ENCODE measurements around the gene NCAM1. TPM values are rescaled to one million over a fixed set of nuclear protein-coding genes. Genes with fewer than 3 reads are reported as not detected.

Gene NCAM1
- total RNA-seq, 1 experiment from 2014 or later, result 3.7 TPM

GRCh38 chr11:113106507-113106906, 145.3 kb downstream of the NCAM1 start:
- DNase-seq, result no peak
- CTCF ChIA-PET, result no interaction called here
- Mint-ChIP-seq H3K4me1 (ENCODE audit: low read depth, unreplicated experiment) (no peaks in the 10 kb centered on the region), H3K36me3 (ENCODE audit: insufficient read depth, unreplicated experiment) (no peaks in the 10 kb centered on the region), H3K27ac (ENCODE audit: unreplicated experiment) (no peak overlapping the region), H3K4me3 (ENCODE audit: low read depth, unreplicated experiment) (no peak overlapping the region), H3K9me3 (ENCODE audit: low read depth, unreplicated experiment) (no peaks in the 10 kb centered on the region), H3K27me3 (ENCODE audit: unreplicated experiment) (peaks cover 13% of the 10 kb centered on the region)
- intact Hi-C loops (cut with micrococcal nuclease; ENCODE audit: unreplicated experiment), result no loop called here
- no TSS peak for BruUV-seq (replicated peaks)
- no peak for TF ChIP-seq CTCF (IDR thresholded peaks at IDR 0.05; ENCODE audit: unreplicated experiment)

- no peaks in the 10 kb centered on the region for H3K36me3 Mint-ChIP-seq (ENCODE audit: insufficient read depth, unreplicated experiment)
- H3K27me3 Mint-ChIP-seq (ENCODE audit: unreplicated experiment), result peaks cover 10% of the 10 kb centered on the region
- no peak for DNase-seq
- H3K27ac Mint-ChIP-seq (ENCODE audit: unreplicated experiment), result no peak overlapping the region
- H3K4me1 Mint-ChIP-seq (ENCODE audit: low read depth, unreplicated experiment), result no peaks in the 10 kb centered on the region
- no peak overlapping the region for H3K4me3 Mint-ChIP-seq (ENCODE audit: low read depth, unreplicated experiment)
- BruUV-seq (replicated peaks), result no TSS peak
- H3K9me3 Mint-ChIP-seq (ENCODE audit: low read depth, unreplicated experiment), result no peaks in the 10 kb centered on the region
- CTCF ChIA-PET, result no interaction called here
- no peak for TF ChIP-seq CTCF (IDR thresholded peaks at IDR 0.05; ENCODE audit: unreplicated experiment)
- intact Hi-C loops (cut with micrococcal nuclease; ENCODE audit: unreplicated experiment), result loop anchor here (5.0 kb wide), 1 partner anchor 818 kb away; no protein-coding TSS in a partner anchor
Observed at GRCh38 chr11:113110046-113110445, 148.8 kb downstream of the NCAM1 start.

GRCh38 chr11:113111156-113111555, 149.9 kb downstream of the NCAM1 start:
- DNase-seq, result no peak
- no peak for TF ChIP-seq CTCF (IDR thresholded peaks at IDR 0.05; ENCODE audit: unreplicated experiment)
- no peak overlapping the region for H3K27ac Mint-ChIP-seq (ENCODE audit: unreplicated experiment)
- no peaks in the 10 kb centered on the region for H3K36me3 Mint-ChIP-seq (ENCODE audit: insufficient read depth, unreplicated experiment)
- no peaks in the 10 kb centered on the region for H3K27me3 Mint-ChIP-seq (ENCODE audit: unreplicated experiment)
- no peaks in the 10 kb centered on the region for H3K9me3 Mint-ChIP-seq (ENCODE audit: low read depth, unreplicated experiment)
- CTCF ChIA-PET, result no interaction called here
- H3K4me1 Mint-ChIP-seq (ENCODE audit: low read depth, unreplicated experiment), result no peaks in the 10 kb centered on the region
- intact Hi-C loops (cut with micrococcal nuclease; ENCODE audit: unreplicated experiment), result loop anchor here (5.0 kb wide), 1 partner anchor 819 kb away; no protein-coding TSS in a partner anchor
- BruUV-seq (replicated peaks), result no TSS peak
- H3K4me3 Mint-ChIP-seq (ENCODE audit: low read depth, unreplicated experiment), result no peak overlapping the region

GRCh38 chr11:113112307-113112706, 151.1 kb downstream of the NCAM1 start:
- TF ChIP-seq CTCF (IDR thresholded peaks at IDR 0.05; ENCODE audit: unreplicated experiment), result no peak
- Mint-ChIP-seq H3K9me3 (ENCODE audit: low read depth, unreplicated experiment) (no peaks in the 10 kb centered on the region), H3K4me1 (ENCODE audit: low read depth, unreplicated experiment) (no peaks in the 10 kb centered on the region), H3K27me3 (ENCODE audit: unreplicated experiment) (peaks cover 6% of the 10 kb centered on the region), H3K4me3 (ENCODE audit: low read depth, unreplicated experiment) (no peak overlapping the region), H3K27ac (ENCODE audit: unreplicated experiment) (no peak overlapping the region), H3K36me3 (ENCODE audit: insufficient read depth, unreplicated experiment) (no peaks in the 10 kb centered on the region)
- intact Hi-C loops (cut with micrococcal nuclease; ENCODE audit: unreplicated experiment), result loop anchor here (5.0 kb wide), 1 partner anchor 820 kb away; no protein-coding TSS in a partner anchor
- CTCF ChIA-PET, result no interaction called here
- no peak for DNase-seq
- BruUV-seq (replicated peaks), result no TSS peak

All from Calu3 (cell line).